ENCODE results near the gene ZIC5.

ZIC5 gene

DNA sequence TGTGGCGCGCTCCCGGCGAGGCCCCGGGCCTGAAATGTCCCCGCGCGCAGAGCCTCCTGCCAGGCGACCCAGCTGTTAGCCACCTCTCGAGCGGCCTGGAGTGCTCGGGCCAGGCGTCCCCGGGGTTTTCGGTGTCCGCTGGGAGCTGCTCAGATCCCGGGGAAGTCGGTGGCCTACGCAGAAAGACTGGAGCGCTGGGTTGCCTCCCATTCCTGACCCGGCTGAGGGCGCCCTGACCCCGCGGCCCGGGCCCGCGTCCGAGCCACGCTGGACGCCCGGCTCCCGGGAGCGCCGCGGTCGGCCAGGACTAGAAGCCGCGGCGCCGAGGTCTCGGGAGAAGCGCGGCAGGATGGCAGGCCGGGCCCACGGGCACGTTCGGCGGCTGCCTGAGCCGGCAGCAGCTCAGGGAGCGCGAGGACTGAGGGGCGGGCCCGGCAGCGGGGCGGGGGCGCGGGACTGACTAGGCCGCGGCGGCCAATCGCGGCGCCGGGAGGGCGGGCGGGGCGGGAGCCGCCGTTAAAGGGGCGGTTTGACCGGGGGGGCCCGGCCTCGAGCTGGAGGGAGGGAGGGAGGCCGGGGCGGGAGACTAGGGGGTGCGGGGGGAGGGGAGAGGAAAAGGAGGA is 8.7 kb upstream of the ZIC5 start:
- peak overlapping the region; percentile 48; the same call in 1 of the 2 replicates for H3K27ac ChIP-seq
- ChIA-PET CTCF (interaction anchor here (1.7 kb wide), 1 partner anchor 535 kb away, joined by 5 read pairs; no protein-coding TSS in a partner anchor), POLR2A (ENCODE audit: low non-redundant PET) (interaction anchor here (0.5 kb wide), 1 partner anchor 104 kb away, joined by 5 read pairs; no protein-coding TSS in a partner anchor)
- TF ChIP-seq, protein P1, sequence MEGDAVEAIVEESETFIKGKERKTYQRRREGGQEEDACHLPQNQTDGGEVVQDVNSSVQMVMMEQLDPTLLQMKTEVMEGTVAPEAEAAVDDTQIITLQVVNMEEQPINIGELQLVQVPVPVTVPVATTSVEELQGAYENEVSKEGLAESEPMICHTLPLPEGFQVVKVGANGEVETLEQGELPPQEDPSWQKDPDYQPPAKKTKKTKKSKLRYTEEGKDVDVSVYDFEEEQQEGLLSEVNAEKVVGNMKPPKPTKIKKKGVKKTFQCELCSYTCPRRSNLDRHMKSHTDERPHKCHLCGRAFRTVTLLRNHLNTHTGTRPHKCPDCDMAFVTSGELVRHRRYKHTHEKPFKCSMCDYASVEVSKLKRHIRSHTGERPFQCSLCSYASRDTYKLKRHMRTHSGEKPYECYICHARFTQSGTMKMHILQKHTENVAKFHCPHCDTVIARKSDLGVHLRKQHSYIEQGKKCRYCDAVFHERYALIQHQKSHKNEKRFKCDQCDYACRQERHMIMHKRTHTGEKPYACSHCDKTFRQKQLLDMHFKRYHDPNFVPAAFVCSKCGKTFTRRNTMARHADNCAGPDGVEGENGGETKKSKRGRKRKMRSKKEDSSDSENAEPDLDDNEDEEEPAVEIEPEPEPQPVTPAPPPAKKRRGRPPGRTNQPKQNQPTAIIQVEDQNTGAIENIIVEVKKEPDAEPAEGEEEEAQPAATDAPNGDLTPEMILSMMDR (conservative IDR thresholded peaks at IDR 0.05; ENCODE audit: low read depth) = no peak
- peak; percentile 53 for DNase-seq (ENCODE audit: low spot score)

DNA sequence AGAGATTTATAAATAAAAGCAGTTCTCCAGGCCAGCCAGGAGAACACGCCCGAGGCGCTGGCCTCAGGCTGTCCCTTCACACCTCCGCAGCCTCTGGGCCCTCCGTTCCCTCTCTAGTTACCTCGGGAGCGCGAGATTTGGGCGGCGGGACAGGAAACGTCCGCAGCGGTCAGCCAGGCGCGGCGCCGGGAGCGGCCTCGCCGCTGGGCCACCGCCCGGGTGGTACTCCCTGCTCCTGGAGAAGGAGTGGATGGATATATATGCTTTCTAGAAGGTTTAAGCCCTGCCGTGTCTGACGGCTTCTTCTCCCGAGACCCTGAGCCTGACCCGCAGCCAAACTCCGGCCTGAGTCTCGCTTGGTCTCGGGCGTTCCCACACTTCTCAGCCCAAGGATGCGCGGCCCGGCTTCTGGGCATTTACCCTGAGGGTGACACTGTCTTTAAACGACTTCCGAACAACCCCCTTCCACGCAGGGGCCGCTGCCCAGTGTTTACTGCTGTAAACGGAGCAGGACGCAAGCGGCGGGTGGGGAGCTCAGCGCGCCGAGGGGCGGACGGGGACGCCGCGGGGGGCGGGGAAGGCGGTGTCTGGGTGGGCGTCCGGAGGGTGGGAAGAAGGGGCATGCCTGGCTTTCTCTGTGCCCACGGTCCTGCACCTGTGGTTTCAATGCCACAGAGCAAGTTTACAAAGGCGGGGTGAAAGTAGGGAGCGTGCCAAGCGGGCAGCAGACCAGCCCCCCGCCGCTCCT is 8.1 kb upstream of the ZIC5 start:
- ChIA-PET CTCF (interaction anchor here (1.7 kb wide), 1 partner anchor 535 kb away, joined by 5 read pairs; no protein-coding TSS in a partner anchor), POLR2A (ENCODE audit: low non-redundant PET) (no interaction called here)
- TF ChIP-seq, protein P1 (conservative IDR thresholded peaks at IDR 0.05; ENCODE audit: low read depth) = no peak
- H3K27ac ChIP-seq = no peak overlapping the region
- no peak for DNase-seq (ENCODE audit: low spot score)

DNA sequence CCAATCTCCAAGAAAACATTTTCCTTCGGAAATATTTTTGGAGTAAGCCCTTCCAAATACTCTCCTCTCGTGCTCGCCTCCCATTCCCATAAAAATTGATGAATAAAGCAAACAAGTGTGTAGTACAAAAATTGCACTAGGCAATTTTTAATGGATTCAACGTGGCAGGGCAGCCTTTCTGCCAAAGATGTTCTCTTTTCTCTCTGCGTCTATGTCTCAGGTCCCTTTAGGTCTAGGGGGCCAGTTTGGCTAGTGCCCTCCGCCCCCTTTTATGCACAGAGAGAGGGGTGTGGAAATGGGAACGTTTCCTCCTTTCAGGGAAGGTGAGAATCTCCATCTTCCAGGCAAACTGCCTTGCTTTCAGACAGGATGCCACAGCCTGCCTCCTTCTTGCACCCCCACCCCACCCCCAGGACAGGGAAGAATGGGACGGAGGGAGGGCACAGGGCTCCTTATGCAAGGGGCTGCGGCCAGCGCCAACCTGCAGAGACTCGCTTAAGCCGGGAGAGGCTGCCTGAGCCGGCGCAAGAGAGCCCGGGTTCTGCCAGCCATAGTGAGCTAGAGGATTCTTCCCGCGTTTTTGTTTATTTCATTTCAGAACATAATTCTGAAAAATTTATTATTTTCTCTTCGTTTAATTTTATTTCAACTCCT is 7.4 kb upstream of the ZIC5 start:
- ChIA-PET CTCF (no interaction called here), POLR2A (ENCODE audit: low non-redundant PET) (no interaction called here)
- no peak overlapping the region for H3K27ac ChIP-seq
- no peak for DNase-seq (ENCODE audit: low spot score)
- TF ChIP-seq, protein P1 (conservative IDR thresholded peaks at IDR 0.05; ENCODE audit: low read depth) = no peak

DNA sequence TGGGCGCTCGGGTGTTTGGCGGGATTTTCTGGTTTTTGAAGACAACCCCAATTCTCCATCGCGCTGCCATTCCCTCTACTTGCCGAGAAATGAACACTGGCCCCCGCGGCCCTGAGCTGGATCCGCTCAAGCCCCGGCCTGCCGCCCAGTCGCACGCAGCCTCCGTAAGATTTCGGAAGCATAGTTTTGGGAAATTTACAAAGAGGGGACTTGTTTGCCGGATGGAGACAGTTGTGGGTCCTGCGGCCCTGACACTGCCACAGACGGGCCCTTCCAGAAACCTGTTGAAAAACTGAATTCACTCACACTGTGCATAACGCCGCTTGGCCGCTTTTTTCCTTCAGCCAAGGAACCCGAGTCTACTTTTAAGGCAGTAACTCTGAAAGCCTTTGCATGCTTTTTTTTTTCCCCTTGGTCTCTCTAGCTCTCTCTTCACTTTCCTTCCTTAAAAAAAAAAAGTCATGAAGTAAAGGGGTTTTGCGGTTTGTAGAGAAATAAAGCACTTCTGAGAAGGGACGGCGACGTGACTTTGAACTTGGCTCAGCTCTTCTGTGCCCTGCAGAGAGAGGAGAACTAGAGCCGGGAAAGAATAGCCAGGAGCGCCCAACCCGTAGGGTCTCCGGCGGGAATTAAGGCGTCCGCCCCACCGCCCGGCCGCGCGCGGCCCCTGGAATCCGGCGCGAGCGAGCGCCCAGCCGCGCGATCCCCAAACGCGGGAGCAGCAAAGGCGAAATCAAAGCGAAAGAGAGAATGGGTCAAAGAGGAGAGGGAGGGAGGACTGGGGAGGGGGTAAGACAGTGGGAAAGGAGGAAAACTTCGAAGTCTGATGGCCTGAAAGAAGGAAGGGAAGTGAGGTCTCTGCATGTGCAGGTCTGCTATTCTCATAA is 6.6 kb upstream of the ZIC5 start:
- CTCF ChIA-PET = no interaction called here
- no peak overlapping the region for H3K27ac ChIP-seq
- TF ChIP-seq, protein P1 (conservative IDR thresholded peaks at IDR 0.05; ENCODE audit: low read depth) = no peak
- no peak for DNase-seq (ENCODE audit: low spot score)
- POLR2A ChIA-PET (ENCODE audit: low non-redundant PET) = no interaction called here

DNA sequence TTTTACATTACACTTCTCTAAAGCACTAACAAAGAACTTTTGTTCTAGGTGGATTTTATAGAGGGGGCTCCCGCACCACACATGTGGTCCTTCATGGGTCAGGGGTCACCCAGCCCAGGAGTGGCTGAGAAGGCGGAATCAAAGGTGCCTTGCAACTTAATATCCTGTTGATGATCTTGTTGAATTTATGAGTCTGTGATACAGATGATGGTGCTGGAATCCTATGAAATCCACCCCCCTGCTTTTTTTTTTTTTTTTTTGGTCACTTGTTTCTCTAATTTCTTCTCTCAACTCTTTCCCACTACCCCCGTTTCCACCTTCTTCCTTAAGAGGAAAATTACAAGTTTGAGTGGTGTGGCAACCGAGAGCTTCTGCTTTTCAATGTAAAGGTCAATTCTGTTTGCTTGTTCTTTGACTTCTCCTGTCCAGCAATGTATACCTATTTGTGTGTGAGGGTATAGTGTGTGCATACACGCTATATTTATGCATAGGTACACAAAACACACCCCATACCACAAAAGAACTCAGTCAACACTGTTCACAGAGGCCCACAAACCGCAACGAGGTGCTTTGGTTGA is 5.9 kb upstream of the ZIC5 start:
- ChIA-PET POLR2A (ENCODE audit: low non-redundant PET) (no interaction called here), CTCF (no interaction called here)
- TF ChIP-seq, protein P1 (conservative IDR thresholded peaks at IDR 0.05; ENCODE audit: low read depth) = no peak
- H3K27ac ChIP-seq = no peak overlapping the region
- DNase-seq (ENCODE audit: low spot score) = no peak

Data from RWPE1 (cell line).